GM18507 (cell line): ENCODE measurements around the gene PHF11.
"Not testable (repeated sequence)": the region's sequence is repeated elsewhere in the genome, so short reads cannot be mapped to it uniquely, and the experiment has no call there.

Experiments
- DNase-seq: peaks from one replicate; pipeline ENCODE4 v3.0.0; 2011; ENCODE audit warnings: low read depth; ENCODE audit not compliant: insufficient read length; ENCODE audit errors: extremely low spot score
- FAIRE-seq: peaks from 2 replicates; lab custom pipeline; 2011; peaks lifted over from hg19 to GRCh38; lab: Jason Lieb, UNC

PHF11 gene

GRCh38 chr13:49539746-49540145 lies 44.0 kb downstream of the PHF11 start:
- DNase-seq (no peak), FAIRE-seq (no peak)

GRCh38 chr13:49540552-49540951 lies 44.8 kb downstream of the PHF11 start:
- DNase-seq, result no peak
- peak; percentile 81 for FAIRE-seq

- no peak for FAIRE-seq
- DNase-seq, result no peak
Observed at GRCh38 chr13:49543656-49544055, 47.9 kb downstream of the PHF11 start.

GRCh38 chr13:49545661-49546060 lies 49.9 kb downstream of the PHF11 start:
- DNase-seq (no peak), FAIRE-seq (no peak)

GRCh38 chr13:49546561-49546960 lies 50.8 kb downstream of the PHF11 start:
- FAIRE-seq (no peak), DNase-seq (no peak)

GRCh38 chr13:49549289-49549688 lies 53.5 kb downstream of the PHF11 start:
- no peak for FAIRE-seq
- DNase-seq, result no peak

GRCh38 chr13:49550942-49551644 lies 55.3 kb downstream of the PHF11 start:
- DNase-seq (no peak), FAIRE-seq (no peak)

DNA sequence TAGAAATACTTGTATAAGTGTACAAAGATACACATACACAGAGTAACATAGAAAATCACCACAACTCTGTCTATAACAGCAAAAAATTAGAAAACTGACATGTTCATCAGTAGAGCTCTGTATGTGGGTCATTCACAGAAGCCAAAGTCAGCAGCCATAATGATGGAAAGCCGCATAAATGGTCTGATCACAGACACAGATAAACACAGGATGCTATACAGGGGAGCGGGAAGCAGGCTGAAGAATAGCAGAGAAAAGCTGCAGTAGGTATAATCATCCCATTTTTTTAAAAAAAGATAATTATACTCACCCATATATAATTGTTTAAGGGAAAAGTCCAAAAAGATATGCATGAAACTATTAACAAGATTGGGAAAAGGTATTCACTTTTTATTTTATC lies 58.1 kb downstream of the PHF11 start:
- no peak for DNase-seq
- no peak for FAIRE-seq

GRCh38 chr13:49554387-49554786 lies 58.6 kb downstream of the PHF11 start:
- DNase-seq (no peak), FAIRE-seq (no peak)

DNA sequence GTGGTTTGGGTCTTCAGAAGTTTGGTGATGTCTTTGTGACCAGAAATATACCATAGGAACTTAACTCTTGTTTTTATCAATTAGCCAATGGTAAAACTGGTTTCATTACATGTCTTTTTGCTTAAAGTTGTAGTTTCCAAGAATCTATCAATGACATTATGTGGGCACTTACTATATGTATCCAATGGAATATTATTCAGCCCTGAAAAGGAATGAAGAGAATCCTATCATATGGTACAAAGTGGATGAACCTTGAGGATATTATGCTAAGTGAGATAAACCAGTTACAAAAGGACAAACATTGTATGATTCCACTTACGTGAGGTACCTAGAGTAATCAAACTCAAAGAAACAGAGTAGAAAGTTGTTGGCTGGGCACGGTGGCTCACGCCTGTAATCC lies 63.3 kb downstream of the PHF11 start:
- DNase-seq, result no peak
- no peak for FAIRE-seq

DNA sequence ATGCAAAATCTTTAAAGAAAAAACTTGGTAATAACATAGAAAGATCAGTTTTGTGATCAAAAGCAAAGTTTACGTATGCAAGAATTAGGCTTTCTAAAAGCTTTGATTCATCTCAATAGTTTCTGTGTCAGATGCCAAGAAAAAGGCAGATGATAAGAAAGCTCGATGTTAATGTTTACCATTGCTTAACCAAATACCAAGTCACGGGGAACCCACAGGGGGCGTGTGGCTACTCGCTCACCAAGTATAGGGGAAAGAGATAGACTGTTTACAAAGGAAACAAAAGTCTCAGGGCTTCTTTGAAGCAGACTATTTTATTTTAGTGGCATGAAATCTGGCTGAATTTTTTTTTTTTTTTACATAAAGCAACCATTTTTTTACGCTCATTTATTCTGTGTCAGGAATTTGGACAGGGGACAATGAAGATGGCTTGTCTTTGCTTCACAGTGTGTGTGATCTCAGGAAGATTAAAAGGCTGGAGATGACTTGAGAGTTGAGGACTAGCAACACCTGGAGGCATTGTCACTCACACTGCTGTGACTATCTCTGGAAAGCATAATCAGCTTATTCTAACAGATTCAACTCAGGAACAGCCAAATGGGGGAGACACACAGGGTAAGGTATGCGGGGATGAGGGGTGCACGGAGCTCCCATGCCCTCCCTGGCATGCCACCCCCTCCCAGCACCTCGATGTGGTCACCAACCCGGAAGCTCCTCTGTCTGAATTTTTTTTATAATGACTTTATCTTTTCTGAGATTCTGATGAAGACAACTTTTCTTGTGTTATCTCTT lies 64.7 kb downstream of the PHF11 start:
- FAIRE-seq (no peak), DNase-seq (no peak)

- no peak for FAIRE-seq
- no peak for DNase-seq
Observed at GRCh38 chr13:49561062-49561410, 65.3 kb downstream of the PHF11 start.

GRCh38 chr13:49563516-49563915 lies 67.8 kb downstream of the PHF11 start:
- no peak for DNase-seq
- no peak for FAIRE-seq

DNA sequence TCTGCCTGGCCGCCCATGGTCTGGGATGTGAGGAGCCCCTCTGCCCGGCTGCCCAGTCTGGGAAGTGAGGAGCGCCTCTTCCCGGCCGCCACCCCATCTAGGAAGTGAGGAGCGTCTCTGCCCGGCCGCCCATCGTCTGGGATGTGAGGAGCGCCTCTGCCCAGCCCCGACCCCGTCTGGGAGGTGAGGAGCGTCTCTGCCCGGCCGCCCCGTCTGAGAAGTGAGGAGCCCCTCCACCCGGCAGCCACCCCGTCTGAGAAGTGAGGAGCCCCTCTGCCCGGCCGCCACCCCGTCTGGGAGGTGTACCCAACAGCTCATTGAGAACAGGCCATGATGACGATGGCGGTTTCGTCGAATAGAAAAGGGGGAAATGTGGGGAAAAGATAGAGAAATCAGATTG lies 69.7 kb downstream of the PHF11 start:
- not testable (repeated sequence) for DNase-seq, FAIRE-seq

DNA sequence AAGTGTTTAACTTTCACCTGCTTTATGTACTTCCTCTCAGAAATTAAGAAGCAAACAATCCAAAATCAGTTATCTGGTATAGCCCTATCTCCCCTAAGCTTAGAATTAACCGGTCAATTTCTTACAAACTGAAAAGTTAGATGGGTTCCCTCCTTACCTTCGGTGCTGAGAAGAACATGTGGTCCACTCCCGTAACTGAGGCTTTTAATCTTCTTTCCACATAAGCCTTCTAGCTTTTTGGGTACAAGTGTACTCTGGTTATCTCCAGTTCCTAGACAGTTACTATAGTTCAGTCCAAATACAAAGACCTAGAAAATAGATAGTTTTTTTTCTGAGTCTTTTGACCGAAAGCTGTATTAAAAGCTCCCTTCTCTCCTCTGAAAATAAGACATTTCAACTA lies 70.7 kb downstream of the PHF11 start:
- DNase-seq (no peak), FAIRE-seq (no peak)

DNA sequence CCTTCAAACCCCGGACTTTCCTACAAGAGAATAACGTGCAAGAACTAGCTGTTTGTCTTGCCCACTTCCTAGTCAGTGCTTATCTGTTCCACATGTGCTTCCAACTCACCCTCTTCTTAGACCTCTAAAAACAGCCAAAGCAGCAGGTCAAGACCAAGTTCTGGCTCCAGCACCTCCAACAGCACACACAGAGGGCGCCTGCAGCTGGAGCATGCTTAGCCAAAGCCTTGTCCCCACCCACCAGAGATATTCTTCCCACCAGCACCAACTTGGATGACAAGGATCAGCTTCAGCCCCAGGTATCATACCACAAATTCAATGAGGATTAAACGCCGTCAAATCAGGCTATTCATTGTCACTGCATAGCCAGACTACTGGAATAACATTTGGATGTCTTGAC lies 71.7 kb downstream of the PHF11 start:
- FAIRE-seq (no peak), DNase-seq (no peak)

DNA sequence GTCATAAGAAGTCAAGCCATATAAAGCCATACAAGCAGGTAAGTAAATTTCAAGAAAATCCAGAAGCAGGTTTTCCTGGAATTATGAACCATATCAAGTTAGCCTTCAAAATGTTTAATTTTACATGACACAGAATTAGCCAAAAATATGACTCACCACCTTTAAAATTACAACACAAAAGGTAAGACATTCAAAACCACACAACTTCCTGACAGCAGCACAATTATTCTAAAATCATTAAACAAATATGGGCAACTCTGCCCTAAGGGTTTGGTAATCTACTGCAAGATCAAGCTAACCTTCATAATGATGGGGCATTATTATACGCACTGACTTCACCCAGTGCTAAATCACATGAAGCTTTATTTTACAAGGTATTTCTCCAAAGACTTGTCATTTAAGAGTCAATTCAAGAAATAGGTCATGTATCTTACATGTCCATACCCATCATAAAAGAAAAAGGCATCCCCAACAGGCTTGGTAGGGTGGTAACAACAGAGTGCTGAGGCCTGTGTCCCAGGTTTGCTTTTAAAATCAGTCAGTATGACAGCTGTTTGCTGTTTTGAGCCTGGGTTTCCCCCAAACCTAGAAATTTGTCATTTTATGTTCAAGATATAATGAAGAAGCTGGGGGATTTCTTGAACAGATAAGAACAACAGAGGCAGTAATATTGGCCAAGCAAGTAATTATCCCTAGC lies 74.4 kb downstream of the PHF11 start:
- DNase-seq (no peak), FAIRE-seq (no peak)

GRCh38 chr13:49571299-49572240 lies 75.8 kb downstream of the PHF11 start:
- FAIRE-seq, result peak; percentile 65
- no peak for DNase-seq
